ENCODE data around the gene ST6GAL1.

Gene ST6GAL1

GRCh38 chr3:186942168-186942567, 11.8 kb downstream of the ST6GAL1 start:
- Histone ChIP-seq H2AFZ (ENCODE audit: low read depth) (no peak overlapping the region), H3K79me2 (ENCODE audit: insufficient read depth, low read depth) (no peaks in the 10 kb centered on the region), H3K4me2 (no peak overlapping the region), H3K9ac (no peak overlapping the region), H3K27ac (no peak overlapping the region), H3K27me3 (ENCODE audit: insufficient read depth, low read depth) (no peaks in the 10 kb centered on the region), H3K36me3 (ENCODE audit: insufficient read depth) (no peaks in the 10 kb centered on the region), H3K4me1 (ENCODE audit: low read depth, poor library complexity, severe bottlenecking) (no peaks in the 10 kb centered on the region), H4K20me1 (ENCODE audit: insufficient read depth) (no peaks in the 10 kb centered on the region), H3K4me3 (IDR thresholded peaks at IDR 0.05; ENCODE audit: insufficient read depth, low read depth, low read length) (no peak overlapping the region)
- no peak for TF ChIP-seq CTCF (conservative IDR thresholded peaks at IDR 0.05; ENCODE audit: low read depth, low read length)

- no peak overlapping the region for H3K9ac ChIP-seq
- no peak overlapping the region for H3K4me2 ChIP-seq
- no peaks in the 10 kb centered on the region for H3K4me1 ChIP-seq (ENCODE audit: low read depth, poor library complexity, severe bottlenecking)
- no peak overlapping the region for H3K4me3 ChIP-seq (IDR thresholded peaks at IDR 0.05; ENCODE audit: insufficient read depth, low read depth, low read length)
- no peak overlapping the region for H3K27ac ChIP-seq
- no peak overlapping the region for H2AFZ ChIP-seq (ENCODE audit: low read depth)
- H3K27me3 ChIP-seq (ENCODE audit: insufficient read depth, low read depth), result no peaks in the 10 kb centered on the region
- no peaks in the 10 kb centered on the region for H4K20me1 ChIP-seq (ENCODE audit: insufficient read depth)
- H3K79me2 ChIP-seq (ENCODE audit: insufficient read depth, low read depth), result no peaks in the 10 kb centered on the region
- TF ChIP-seq CTCF (conservative IDR thresholded peaks at IDR 0.05; ENCODE audit: low read depth, low read length), result no peak
- H3K36me3 ChIP-seq (ENCODE audit: insufficient read depth), result no peaks in the 10 kb centered on the region
Measured at GRCh38 chr3:186945255-186945823, 15.0 kb downstream of the ST6GAL1 start.

- no peaks in the 10 kb centered on the region for H3K79me2 ChIP-seq (ENCODE audit: insufficient read depth, low read depth)
Measured at GRCh38 chr3:186946756-186947375, 16.5 kb downstream of the ST6GAL1 start.

GRCh38 chr3:186949281-186949982, 19.1 kb downstream of the ST6GAL1 start:
- no peak overlapping the region for H3K27ac ChIP-seq
- no peak overlapping the region for H3K4me3 ChIP-seq (IDR thresholded peaks at IDR 0.05; ENCODE audit: insufficient read depth, low read depth, low read length)
- TF ChIP-seq CTCF (conservative IDR thresholded peaks at IDR 0.05; ENCODE audit: low read depth, low read length), result no peak
- H2AFZ ChIP-seq (ENCODE audit: low read depth), result no peak overlapping the region
- H3K79me2 ChIP-seq (ENCODE audit: insufficient read depth, low read depth), result no peaks in the 10 kb centered on the region
- H3K4me1 ChIP-seq (ENCODE audit: low read depth, poor library complexity, severe bottlenecking), result no peaks in the 10 kb centered on the region
- H4K20me1 ChIP-seq (ENCODE audit: insufficient read depth), result no peaks in the 10 kb centered on the region
- no peak overlapping the region for H3K4me2 ChIP-seq
- no peaks in the 10 kb centered on the region for H3K36me3 ChIP-seq (ENCODE audit: insufficient read depth)
- H3K27me3 ChIP-seq (ENCODE audit: insufficient read depth, low read depth), result no peaks in the 10 kb centered on the region
- H3K9ac ChIP-seq, result no peak overlapping the region

More at GRCh38 chr3:186946756-186947375, 16.5 kb downstream of the ST6GAL1 start:
- H3K4me1 ChIP-seq (ENCODE audit: low read depth, poor library complexity, severe bottlenecking), result no peaks in the 10 kb centered on the region
- no peaks in the 10 kb centered on the region for H4K20me1 ChIP-seq (ENCODE audit: insufficient read depth)
- H3K4me3 ChIP-seq (IDR thresholded peaks at IDR 0.05; ENCODE audit: insufficient read depth, low read depth, low read length), result no peak overlapping the region
- no peak overlapping the region for H3K4me2 ChIP-seq
- H3K27me3 ChIP-seq (ENCODE audit: insufficient read depth, low read depth), result no peaks in the 10 kb centered on the region
- H3K27ac ChIP-seq, result no peak overlapping the region
- TF ChIP-seq CTCF (conservative IDR thresholded peaks at IDR 0.05; ENCODE audit: low read depth, low read length), result no peak
- H2AFZ ChIP-seq (ENCODE audit: low read depth), result no peak overlapping the region
- no peak overlapping the region for H3K9ac ChIP-seq
- no peaks in the 10 kb centered on the region for H3K36me3 ChIP-seq (ENCODE audit: insufficient read depth)

All from KMS-11 (cell line).